GM13976 (cell line): ENCODE data around the gene ROM1.
"Not testable (repeated sequence)": the region's sequence is repeated elsewhere in the genome, so short reads cannot be mapped to it uniquely, and the experiment has no call there.

ENCODE experiments used
- DNase-seq: peaks from one replicate; pipeline ENCODE4 v3.0.0; 2012; ENCODE audit warnings: low spot score
- CTCF ChIP-seq: IDR thresholded peaks from 2 replicates; pipeline ENCODE4 v1.5.1; 2012; ENCODE audit warnings: borderline replicate concordance, mild to moderate bottlenecking; ENCODE audit not compliant: insufficient read depth; ENCODE audit errors: extremely low read depth, missing control alignments, control extremely low read depth
- in situ Hi-C: fragments of 300-500 bp; cut with MboI; formaldehyde crosslinking; loops from one replicate; pipeline ENCODE4 v1.12.0; 2022; ENCODE audit warnings: low sequenced_read_pairs, mixed read lengths, inconsistent platforms; ENCODE audit not compliant: unreplicated experiment

The ROM1 gene

GRCh38 chr11:62649486-62649885 is 36.4 kb downstream of the ROM1 start:
- no peak for TF ChIP-seq CTCF
- DNase-seq: no peak
- in situ Hi-C loops: no loop called here

GRCh38 chr11:62650283-62650682 is 37.2 kb downstream of the ROM1 start:
- in situ Hi-C loops, DNase-seq: not testable (repeated sequence)

GRCh38 chr11:62652161-62653006 is 39.3 kb downstream of the ROM1 start:
- in situ Hi-C loops: no loop called here
- no peak for TF ChIP-seq CTCF
- DNase-seq: no peak

GRCh38 chr11:62654297-62654696 is 41.2 kb downstream of the ROM1 start:
- in situ Hi-C loops: no loop called here
- no peak for DNase-seq
- no peak for TF ChIP-seq CTCF

- no peak for TF ChIP-seq CTCF
- no peak for DNase-seq
- in situ Hi-C loops: no loop called here
Measured at GRCh38 chr11:62656796-62657429, 43.9 kb downstream of the ROM1 start.

GRCh38 chr11:62664405-62665074 is 51.5 kb downstream of the ROM1 start:
- in situ Hi-C loops: no loop called here
- DNase-seq: peak; percentile 74
- no peak for TF ChIP-seq CTCF
